Upper lobe of left lung (tissue), 4 donors: ENCODE results near the gene CYCS.

ENCODE experiments used
- CTCF ChIP-seq, 6 experiments: fragments of 450-650 bp in 4 of 6; fragments of 200-600 bp in 2 of 6; sonication (generic) in 2 of 6; IDR thresholded peaks; one replicate each; pipeline ENCODE4 v1.5.1; 2016 to 2019; ENCODE audit warnings: antibody characterized with exemption in 6 of 6
- EP300 ChIP-seq, 4 donors: sonication (generic); formaldehyde crosslinking; IDR thresholded peaks; one replicate each; pipeline ENCODE4 v1.5.1; 2017; ENCODE audit warnings: antibody characterized with exemption in 4 of 4, control low read depth in 2 of 4
- POLR2A ChIP-seq, 4 donors: fragments of 450-650 bp; IDR thresholded peaks; one replicate each; pipeline ENCODE4 v1.5.1; 2016 to 2017; ENCODE audit warnings: antibody characterized with exemption in 4 of 4, mild to moderate bottlenecking in 2 of 4
- POLR2AphosphoS5 ChIP-seq, 2 donors: sonication (generic); formaldehyde crosslinking; IDR thresholded peaks; one replicate each; pipeline ENCODE4 v1.5.1; 2017; ENCODE audit warnings: antibody characterized with exemption in 2 of 2

- TF ChIP-seq CTCF (IDR thresholded peaks at IDR 0.05) = no peak
- no peak for TF ChIP-seq POLR2AphosphoS5 (IDR thresholded peaks at IDR 0.05)
- no peak for TF ChIP-seq POLR2A (IDR thresholded peaks at IDR 0.05)
- no peak for TF ChIP-seq EP300 (IDR thresholded peaks at IDR 0.05)
Measured at GRCh38 chr7:25090374-25090773, 34.7 kb downstream of the CYCS start.
